ENCODE measurements around the gene ITGA11. TPM values are rescaled to one million over a fixed set of nuclear protein-coding genes. Genes with fewer than 3 reads are reported as not detected.

Gene ITGA11
- total and polyA plus RNA-seq, 2 of the 13 experiments (the other 11 are each of a cell fraction or from before 2014, with no cell fraction given), result not detected

DNA sequence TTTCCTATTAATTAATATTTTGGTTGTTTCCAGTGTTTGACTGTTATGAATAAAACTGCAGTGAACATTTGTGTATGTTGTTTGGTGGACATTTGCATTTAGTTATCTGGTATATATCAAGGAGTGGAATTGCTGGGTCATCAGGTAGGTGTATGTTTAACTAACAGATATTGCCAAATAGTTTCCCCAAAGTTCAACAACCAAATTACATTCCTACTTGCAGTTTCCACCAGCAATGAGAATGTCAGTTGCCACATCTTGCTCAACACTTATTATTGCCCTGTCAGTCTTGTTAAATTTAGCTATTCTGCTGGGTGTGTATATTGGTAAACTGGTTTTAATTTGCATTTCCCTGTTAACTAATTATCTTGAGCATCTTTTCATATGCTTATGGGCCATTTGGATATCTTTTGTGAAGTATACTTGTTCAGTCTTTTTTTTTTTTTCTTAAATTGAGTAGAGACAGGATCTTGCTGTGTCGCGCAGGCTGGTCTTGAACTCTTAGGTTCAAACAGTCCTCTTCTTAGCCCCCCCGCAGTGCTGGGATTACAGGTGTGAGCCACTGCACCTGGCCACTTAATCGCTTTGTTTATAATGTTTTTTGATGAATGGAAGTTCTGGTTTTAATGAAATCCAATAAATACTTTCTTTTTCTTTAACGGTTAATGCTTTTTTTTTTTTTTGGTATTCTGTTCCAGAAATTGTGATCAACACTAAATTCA lies 146.5 kb downstream of the ITGA11 start (continued):
- TF ChIP-seq, protein P1, sequence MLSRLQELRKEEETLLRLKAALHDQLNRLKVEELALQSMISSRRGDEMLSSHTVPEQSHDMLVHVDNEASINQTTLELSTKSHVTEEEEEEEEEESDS (CRISPR knock-in tag; IDR thresholded peaks at IDR 0.05; ENCODE audit: borderline replicate concordance), result no peak
- TF ChIP-seq MTA1 (CRISPR knock-in tag; IDR thresholded peaks at IDR 0.05; ENCODE audit: borderline replicate concordance), result no peak
- TF ChIP-seq KDM6A (CRISPR knock-in tag; IDR thresholded peaks at IDR 0.05; ENCODE audit: low read depth), result no peak
- TF ChIP-seq ZFP36 (IDR thresholded peaks at IDR 0.05; ENCODE audit: borderline replicate concordance, low read depth, low read length, partially characterized antibody), result no peak
- TF ChIP-seq ZNF550 (CRISPR knock-in tag; IDR thresholded peaks at IDR 0.05; ENCODE audit: borderline replicate concordance), result no peak
- TF ChIP-seq ZNF292 (CRISPR knock-in tag; IDR thresholded peaks at IDR 0.05; ENCODE audit: borderline replicate concordance, low read depth), result peak; percentile 35; the same call in 1 of the 2 replicates
- no peak for TF ChIP-seq CENPT (CRISPR knock-in tag; IDR thresholded peaks at IDR 0.05; ENCODE audit: low read depth)
- TF ChIP-seq ZNF746 (CRISPR knock-in tag; IDR thresholded peaks at IDR 0.05), result no peak
- no peak for TF ChIP-seq MZF1 (CRISPR knock-in tag; IDR thresholded peaks at IDR 0.05; ENCODE audit: borderline replicate concordance)
- no peak for TF ChIP-seq NR2F6 (IDR thresholded peaks at IDR 0.05)
- TF ChIP-seq NR2F6 (CRISPR knock-in tag; IDR thresholded peaks at IDR 0.05), result 0 out of 2 replicates have a peak, but pooled peaks have one; percentile 31
- no peak for TF ChIP-seq ZNF431 (CRISPR knock-in tag; IDR thresholded peaks at IDR 0.05; ENCODE audit: borderline replicate concordance, low read depth)
- peak; percentile 92 for TF ChIP-seq TEAD3 (CRISPR knock-in tag; optimal IDR thresholded peaks at IDR 0.05; ENCODE audit: borderline replicate concordance)
- TF ChIP-seq ZNF562 (CRISPR knock-in tag; IDR thresholded peaks at IDR 0.05; ENCODE audit: borderline replicate concordance), result no peak
- TF ChIP-seq, protein P2, sequence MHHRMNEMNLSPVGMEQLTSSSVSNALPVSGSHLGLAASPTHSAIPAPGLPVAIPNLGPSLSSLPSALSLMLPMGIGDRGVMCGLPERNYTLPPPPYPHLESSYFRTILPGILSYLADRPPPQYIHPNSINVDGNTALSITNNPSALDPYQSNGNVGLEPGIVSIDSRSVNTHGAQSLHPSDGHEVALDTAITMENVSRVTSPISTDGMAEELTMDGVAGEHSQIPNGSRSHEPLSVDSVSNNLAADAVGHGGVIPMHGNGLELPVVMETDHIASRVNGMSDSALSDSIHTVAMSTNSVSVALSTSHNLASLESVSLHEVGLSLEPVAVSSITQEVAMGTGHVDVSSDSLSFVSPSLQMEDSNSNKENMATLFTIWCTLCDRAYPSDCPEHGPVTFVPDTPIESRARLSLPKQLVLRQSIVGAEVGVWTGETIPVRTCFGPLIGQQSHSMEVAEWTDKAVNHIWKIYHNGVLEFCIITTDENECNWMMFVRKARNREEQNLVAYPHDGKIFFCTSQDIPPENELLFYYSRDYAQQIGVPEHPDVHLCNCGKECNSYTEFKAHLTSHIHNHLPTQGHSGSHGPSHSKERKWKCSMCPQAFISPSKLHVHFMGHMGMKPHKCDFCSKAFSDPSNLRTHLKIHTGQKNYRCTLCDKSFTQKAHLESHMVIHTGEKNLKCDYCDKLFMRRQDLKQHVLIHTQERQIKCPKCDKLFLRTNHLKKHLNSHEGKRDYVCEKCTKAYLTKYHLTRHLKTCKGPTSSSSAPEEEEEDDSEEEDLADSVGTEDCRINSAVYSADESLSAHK (CRISPR knock-in tag; IDR thresholded peaks at IDR 0.05; ENCODE audit: borderline replicate concordance), result no peak
- TF ChIP-seq KLF13 (CRISPR knock-in tag; IDR thresholded peaks at IDR 0.05), result no peak
- TF ChIP-seq ZNF121 (CRISPR knock-in tag; IDR thresholded peaks at IDR 0.05), result no peak
- TF ChIP-seq AHR (CRISPR knock-in tag; IDR thresholded peaks at IDR 0.05), result no peak
- TF ChIP-seq, protein P3, sequence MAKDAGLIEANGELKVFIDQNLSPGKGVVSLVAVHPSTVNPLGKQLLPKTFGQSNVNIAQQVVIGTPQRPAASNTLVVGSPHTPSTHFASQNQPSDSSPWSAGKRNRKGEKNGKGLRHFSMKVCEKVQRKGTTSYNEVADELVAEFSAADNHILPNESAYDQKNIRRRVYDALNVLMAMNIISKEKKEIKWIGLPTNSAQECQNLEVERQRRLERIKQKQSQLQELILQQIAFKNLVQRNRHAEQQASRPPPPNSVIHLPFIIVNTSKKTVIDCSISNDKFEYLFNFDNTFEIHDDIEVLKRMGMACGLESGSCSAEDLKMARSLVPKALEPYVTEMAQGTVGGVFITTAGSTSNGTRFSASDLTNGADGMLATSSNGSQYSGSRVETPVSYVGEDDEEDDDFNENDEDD (CRISPR knock-in tag; IDR thresholded peaks at IDR 0.05; ENCODE audit: borderline replicate concordance), result no peak
- TF ChIP-seq REPIN1 (CRISPR knock-in tag; IDR thresholded peaks at IDR 0.05; ENCODE audit: borderline replicate concordance, low read depth), result no peak
- no peak for TF ChIP-seq ZNF232 (CRISPR knock-in tag; IDR thresholded peaks at IDR 0.05; ENCODE audit: borderline replicate concordance)
- TF ChIP-seq, protein P4, sequence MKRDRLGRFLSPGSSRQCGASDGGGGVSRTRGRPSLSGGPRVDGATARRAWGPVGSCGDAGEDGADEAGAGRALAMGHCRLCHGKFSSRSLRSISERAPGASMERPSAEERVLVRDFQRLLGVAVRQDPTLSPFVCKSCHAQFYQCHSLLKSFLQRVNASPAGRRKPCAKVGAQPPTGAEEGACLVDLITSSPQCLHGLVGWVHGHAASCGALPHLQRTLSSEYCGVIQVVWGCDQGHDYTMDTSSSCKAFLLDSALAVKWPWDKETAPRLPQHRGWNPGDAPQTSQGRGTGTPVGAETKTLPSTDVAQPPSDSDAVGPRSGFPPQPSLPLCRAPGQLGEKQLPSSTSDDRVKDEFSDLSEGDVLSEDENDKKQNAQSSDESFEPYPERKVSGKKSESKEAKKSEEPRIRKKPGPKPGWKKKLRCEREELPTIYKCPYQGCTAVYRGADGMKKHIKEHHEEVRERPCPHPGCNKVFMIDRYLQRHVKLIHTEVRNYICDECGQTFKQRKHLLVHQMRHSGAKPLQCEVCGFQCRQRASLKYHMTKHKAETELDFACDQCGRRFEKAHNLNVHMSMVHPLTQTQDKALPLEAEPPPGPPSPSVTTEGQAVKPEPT (CRISPR knock-in tag; IDR thresholded peaks at IDR 0.05; ENCODE audit: low read depth), result no peak
